ENCODE data around the gene SLC10A4. TPM values are rescaled to one million over a fixed set of nuclear protein-coding genes. Genes with fewer than 3 reads are reported as not detected.
"Not testable (repeated sequence)": the region's sequence is repeated elsewhere in the genome, so short reads cannot be mapped to it uniquely, and the experiment has no call there.

The SLC10A4 gene
- total and polyA plus RNA-seq, 2 donors from 2014 or later = 0.13 TPM; not detected in 1

GRCh38 chr4:48450740-48451139 is 32.4 kb upstream of the SLC10A4 start:
- FAIRE-seq = no peak
- intact Hi-C loops (cut with DNase I) = no loop called here

GRCh38 chr4:48451656-48452055 is 31.5 kb upstream of the SLC10A4 start:
- H3K36me3 ChIP-seq (ENCODE audit: control insufficient read depth in 2 of 3, insufficient read depth in 3 of 3, low read length in 3 of 3); DNase-seq; H3K4me1 ChIP-seq (ENCODE audit: control insufficient read depth in 2 of 3, insufficient read depth in 2 of 3, low read depth in 1 of 3, low read length in 3 of 3); FAIRE-seq; H3K9ac ChIP-seq (ENCODE audit: low read length in 3 of 3); H3K9me3 ChIP-seq (ENCODE audit: control insufficient read depth in 2 of 3, insufficient read depth in 1 of 3, low read length in 3 of 3); H3K27me3 ChIP-seq (ENCODE audit: control insufficient read depth, insufficient read depth, low read length); H3K27ac ChIP-seq (ENCODE audit: low read depth in 2 of 2, low read length in 2 of 2); H3K4me3 ChIP-seq (ENCODE audit: low read length in 3 of 3); intact Hi-C loops (cut with DNase I): not testable (repeated sequence)

More at GRCh38 chr4:48450740-48451139, 32.4 kb upstream of the SLC10A4 start:
- no peak for TF ChIP-seq CTCF (IDR thresholded peaks at IDR 0.05; ENCODE audit: borderline replicate concordance, extremely low read depth, insufficient read depth)
- Histone ChIP-seq H3K9ac (ENCODE audit: low read length in 3 of 3) (no peak overlapping the region), H3K36me3 (ENCODE audit: control insufficient read depth in 2 of 3, insufficient read depth in 3 of 3, low read length in 3 of 3) (no peaks in the 10 kb centered on the region), H3K4me1 (ENCODE audit: control insufficient read depth in 2 of 3, insufficient read depth in 2 of 3, low read depth in 1 of 3, low read length in 3 of 3) (no peaks in the 10 kb centered on the region), H3K27me3 (ENCODE audit: control insufficient read depth, insufficient read depth, low read length) (no peaks in the 10 kb centered on the region), H3K27ac (ENCODE audit: low read depth in 2 of 2, low read length in 2 of 2) (no peak overlapping the region), H3K9me3 (ENCODE audit: control insufficient read depth in 2 of 3, insufficient read depth in 1 of 3, low read length in 3 of 3) (no peaks in the 10 kb centered on the region), H3K4me3 (ENCODE audit: low read length in 3 of 3) (no peak overlapping the region)
- peak in 1 of 5 donors; percentile 7 for DNase-seq

GRCh38 chr4:48454591-48454990 is 28.6 kb upstream of the SLC10A4 start:
- intact Hi-C loops (cut with DNase I) = no loop called here
- no peaks in the 10 kb centered on the region for H3K9me3 ChIP-seq (ENCODE audit: control insufficient read depth in 2 of 3, insufficient read depth in 1 of 3, low read length in 3 of 3)
- H3K4me1 ChIP-seq (ENCODE audit: control insufficient read depth in 2 of 3, insufficient read depth in 2 of 3, low read depth in 1 of 3, low read length in 3 of 3) = no peaks in the 10 kb centered on the region
- no peak overlapping the region for H3K9ac ChIP-seq (ENCODE audit: low read length in 3 of 3)
- FAIRE-seq (no peak), DNase-seq (no peak)
- no peak overlapping the region for H3K4me3 ChIP-seq (ENCODE audit: low read length in 3 of 3)
- H3K27me3 ChIP-seq (ENCODE audit: control insufficient read depth, insufficient read depth, low read length) = no peaks in the 10 kb centered on the region
- no peaks in the 10 kb centered on the region for H3K36me3 ChIP-seq (ENCODE audit: control insufficient read depth in 2 of 3, insufficient read depth in 3 of 3, low read length in 3 of 3)
- no peak overlapping the region for H3K27ac ChIP-seq (ENCODE audit: low read depth in 2 of 2, low read length in 2 of 2)
- TF ChIP-seq CTCF (IDR thresholded peaks at IDR 0.05; ENCODE audit: borderline replicate concordance, extremely low read depth, insufficient read depth) = no peak

GRCh38 chr4:48461000-48461399 is 22.1 kb upstream of the SLC10A4 start:
- TF ChIP-seq CTCF (IDR thresholded peaks at IDR 0.05; ENCODE audit: borderline replicate concordance, extremely low read depth, insufficient read depth) = no peak
- DNase-seq (no peak), FAIRE-seq (no peak)
- no peaks in the 10 kb centered on the region for H3K4me1 ChIP-seq (ENCODE audit: control insufficient read depth in 2 of 3, insufficient read depth in 2 of 3, low read depth in 1 of 3, low read length in 3 of 3)
- H3K27me3 ChIP-seq (ENCODE audit: control insufficient read depth, insufficient read depth, low read length) = no peaks in the 10 kb centered on the region
- H3K9ac ChIP-seq (ENCODE audit: low read length in 3 of 3) = no peak overlapping the region
- H3K27ac ChIP-seq (ENCODE audit: low read depth in 2 of 2, low read length in 2 of 2) = no peak overlapping the region
- intact Hi-C loops (cut with DNase I) = no loop called here
- no peaks in the 10 kb centered on the region for H3K9me3 ChIP-seq (ENCODE audit: control insufficient read depth in 2 of 3, insufficient read depth in 1 of 3, low read length in 3 of 3)
- no peak overlapping the region for H3K4me3 ChIP-seq (ENCODE audit: low read length in 3 of 3)
- H3K36me3 ChIP-seq (ENCODE audit: control insufficient read depth in 2 of 3, insufficient read depth in 3 of 3, low read length in 3 of 3) = no peaks in the 10 kb centered on the region
